DMS153 (cell line): ENCODE data around the gene ZNF646.

Experiments
- DNase-seq: peaks from one replicate; lab custom pipeline; 2025; lab: John Stamatoyannopoulos, UW

ZNF646 gene, protein sequence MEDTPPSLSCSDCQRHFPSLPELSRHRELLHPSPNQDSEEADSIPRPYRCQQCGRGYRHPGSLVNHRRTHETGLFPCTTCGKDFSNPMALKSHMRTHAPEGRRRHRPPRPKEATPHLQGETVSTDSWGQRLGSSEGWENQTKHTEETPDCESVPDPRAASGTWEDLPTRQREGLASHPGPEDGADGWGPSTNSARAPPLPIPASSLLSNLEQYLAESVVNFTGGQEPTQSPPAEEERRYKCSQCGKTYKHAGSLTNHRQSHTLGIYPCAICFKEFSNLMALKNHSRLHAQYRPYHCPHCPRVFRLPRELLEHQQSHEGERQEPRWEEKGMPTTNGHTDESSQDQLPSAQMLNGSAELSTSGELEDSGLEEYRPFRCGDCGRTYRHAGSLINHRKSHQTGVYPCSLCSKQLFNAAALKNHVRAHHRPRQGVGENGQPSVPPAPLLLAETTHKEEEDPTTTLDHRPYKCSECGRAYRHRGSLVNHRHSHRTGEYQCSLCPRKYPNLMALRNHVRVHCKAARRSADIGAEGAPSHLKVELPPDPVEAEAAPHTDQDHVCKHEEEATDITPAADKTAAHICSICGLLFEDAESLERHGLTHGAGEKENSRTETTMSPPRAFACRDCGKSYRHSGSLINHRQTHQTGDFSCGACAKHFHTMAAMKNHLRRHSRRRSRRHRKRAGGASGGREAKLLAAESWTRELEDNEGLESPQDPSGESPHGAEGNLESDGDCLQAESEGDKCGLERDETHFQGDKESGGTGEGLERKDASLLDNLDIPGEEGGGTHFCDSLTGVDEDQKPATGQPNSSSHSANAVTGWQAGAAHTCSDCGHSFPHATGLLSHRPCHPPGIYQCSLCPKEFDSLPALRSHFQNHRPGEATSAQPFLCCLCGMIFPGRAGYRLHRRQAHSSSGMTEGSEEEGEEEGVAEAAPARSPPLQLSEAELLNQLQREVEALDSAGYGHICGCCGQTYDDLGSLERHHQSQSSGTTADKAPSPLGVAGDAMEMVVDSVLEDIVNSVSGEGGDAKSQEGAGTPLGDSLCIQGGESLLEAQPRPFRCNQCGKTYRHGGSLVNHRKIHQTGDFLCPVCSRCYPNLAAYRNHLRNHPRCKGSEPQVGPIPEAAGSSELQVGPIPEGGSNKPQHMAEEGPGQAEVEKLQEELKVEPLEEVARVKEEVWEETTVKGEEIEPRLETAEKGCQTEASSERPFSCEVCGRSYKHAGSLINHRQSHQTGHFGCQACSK (N-terminal part only)

GRCh38 chr16:31073970-31074813 is at the start of gene ZNF646, which contains the start of gene ZNF668:
ZNF646 (plus strand) TSS chr16:31074422; CDS start chr16:31076325, 1,903 bp downstream.
ZNF668 (minus strand) TSS chr16:31074240; CDS start chr16:31064459, 9,781 bp downstream.
- DNase-seq = peak; percentile 99

- DNase-seq = no peak
These were observed 48.9 kb upstream of the ZNF646 start for GRCh38 chr16:31025339-31025738.

GRCh38 chr16:31029272-31029671 is 45.0 kb upstream of the ZNF646 start:
- DNase-seq = no peak

GRCh38 chr16:31031276-31031675 is 42.9 kb upstream of the ZNF646 start:
- no peak for DNase-seq

DNA sequence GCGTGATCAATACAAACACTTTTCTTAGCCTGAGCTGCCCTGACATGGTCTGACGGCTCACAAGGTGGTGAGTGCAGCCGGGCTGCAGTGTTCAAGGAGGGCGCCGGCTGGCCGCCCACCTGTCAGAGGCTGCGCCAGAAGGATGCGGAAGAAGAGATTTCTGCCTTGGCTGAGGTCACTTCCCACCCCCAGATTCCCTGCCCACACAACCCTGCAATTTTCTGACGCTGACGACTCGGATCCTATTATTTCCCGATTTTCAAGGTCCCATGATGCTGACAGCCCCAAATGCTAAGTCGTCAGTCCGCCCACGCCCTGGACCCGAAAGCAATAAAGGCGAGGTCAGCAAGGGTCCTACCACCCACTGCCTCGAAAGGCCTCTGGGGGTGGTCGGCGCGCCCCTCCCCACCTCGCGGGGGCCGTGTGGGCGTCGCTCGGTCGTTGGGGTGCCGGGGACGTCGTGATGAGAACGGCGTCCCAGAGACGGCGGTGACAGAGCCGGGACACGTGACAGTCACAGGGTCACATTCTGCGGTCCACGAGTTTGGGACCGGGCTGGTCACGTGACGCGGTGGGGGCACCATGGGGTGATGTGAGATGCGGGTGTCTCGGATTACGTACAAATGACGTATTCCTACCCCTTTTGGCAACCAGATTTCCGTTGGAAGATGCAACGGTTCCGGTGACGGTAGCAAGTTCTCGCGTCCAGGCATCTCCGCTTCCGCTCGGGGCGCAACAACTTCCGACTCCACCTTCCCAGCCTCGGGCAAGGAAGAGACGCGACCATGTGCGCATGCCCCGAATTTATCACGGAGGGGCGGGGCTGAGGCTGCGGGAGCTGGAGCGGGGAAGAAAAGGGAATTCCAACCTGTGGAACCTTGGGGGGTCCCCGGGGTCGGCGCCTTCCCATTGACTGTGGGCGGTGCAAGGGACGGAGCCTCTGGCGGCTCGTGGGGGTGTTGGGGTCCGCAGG is 41.2 kb upstream of the ZNF646 start, which contains the start of gene STX4:
TSS of gene STX4 (plus strand) at position 823 of the 973 bp plus-strand sequence. CDS start 248 bp downstream, outside the sequence.
- DNase-seq = peak; percentile 92

GRCh38 chr16:31033709-31034492 is 40.3 kb upstream of the ZNF646 start:
- DNase-seq = peak; percentile 42

DNA sequence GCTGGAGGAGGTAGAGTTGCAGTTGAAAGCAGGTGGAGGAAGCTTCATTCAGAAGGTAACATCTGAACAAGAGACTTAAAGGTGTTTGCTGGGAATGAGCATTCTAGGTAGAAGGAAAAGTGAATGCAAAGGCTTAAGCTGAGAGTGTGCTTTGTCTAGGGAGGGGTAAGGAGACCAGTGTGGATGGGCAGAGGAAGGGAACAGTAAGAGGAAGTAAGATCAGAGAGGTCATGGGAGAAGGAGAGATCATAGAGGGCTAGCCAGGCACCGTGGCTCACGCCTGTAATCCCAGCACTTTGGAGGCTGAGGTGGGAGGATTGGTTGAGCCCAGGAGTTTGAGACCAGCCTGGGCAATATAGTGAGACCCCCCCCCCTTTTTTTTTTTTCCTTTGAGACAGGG is 37.5 kb upstream of the ZNF646 start:
- no peak for DNase-seq

DNA sequence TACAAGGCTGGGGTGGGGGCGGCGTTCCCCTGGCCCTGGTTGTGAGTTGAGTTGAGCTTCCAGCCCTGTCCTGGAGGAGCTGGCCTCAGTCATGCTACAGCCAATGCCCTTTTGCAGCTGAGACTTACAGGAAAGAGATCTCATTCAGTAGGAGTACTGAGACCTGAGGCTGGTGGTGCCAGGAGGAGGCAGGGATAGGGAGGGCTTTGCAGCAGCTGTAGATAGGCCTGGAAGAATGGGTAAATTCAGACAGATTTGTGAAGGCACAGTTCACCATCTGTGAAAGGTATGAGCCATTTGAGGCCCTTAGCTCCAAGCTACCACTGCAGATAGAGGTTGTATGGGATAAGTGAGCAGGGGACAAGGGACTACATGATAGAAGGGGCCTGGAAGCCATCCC is 35.2 kb upstream of the ZNF646 start:
- no peak for DNase-seq

GRCh38 chr16:31042866-31043265 is 31.4 kb upstream of the ZNF646 start:
- no peak for DNase-seq

DNA sequence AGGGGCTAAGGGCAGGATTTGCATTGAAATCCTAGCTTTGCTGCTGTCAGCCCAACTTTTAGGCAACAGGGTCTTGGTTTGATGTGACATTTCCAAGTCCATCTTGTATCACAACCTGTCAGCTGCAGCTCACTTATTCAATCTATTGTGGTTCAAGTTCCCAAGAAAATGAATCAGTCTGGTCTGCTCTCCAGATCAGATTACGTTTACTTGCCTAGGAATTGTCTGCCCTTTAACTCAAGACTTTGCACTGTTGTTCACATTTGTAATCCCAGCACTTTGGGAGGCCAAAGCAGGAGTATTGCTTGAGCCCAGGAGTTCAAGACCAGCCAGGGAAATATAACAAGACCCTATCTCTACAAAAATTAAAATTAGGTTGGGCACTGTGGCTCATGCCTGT is 30.9 kb upstream of the ZNF646 start:
- no peak for DNase-seq

- no peak for DNase-seq
These were observed 30.2 kb upstream of the ZNF646 start for GRCh38 chr16:31043898-31044481.

DNA sequence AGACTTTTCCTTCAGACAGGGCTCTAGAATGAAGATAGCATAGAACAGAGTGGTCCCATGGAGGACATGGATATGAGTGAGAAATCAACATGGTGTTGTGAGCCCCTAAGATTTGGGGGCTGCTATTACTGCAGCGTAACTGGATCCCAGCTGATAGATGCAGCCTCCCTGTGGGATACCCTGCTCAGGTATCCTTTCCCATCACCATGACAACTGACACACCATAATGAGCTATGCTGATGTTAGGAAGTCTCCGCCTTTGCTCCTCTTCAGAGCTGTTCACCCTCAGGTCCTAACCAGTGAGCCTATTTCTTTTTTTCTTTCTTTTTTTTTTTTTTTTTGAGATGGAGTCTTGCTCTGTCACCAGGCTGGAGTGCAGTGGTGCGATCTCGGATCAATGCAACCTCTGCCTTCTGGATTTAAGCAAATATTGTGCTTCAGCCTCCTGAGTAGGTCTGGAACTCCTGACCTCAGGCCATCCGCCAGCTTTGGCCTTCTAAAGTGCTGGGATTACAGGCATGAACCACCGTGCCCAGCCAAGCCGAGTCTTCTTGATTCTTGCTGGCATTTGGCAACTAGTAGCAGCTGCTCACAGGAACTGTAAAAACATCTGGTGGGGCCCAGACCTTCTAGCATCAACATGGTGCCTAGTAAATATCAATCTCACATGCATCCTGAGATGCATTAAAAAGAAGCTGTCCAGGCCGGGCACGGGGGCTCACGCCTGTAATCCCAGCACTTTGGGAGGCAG is 23.8 kb upstream of the ZNF646 start:
- no peak for DNase-seq

DNA sequence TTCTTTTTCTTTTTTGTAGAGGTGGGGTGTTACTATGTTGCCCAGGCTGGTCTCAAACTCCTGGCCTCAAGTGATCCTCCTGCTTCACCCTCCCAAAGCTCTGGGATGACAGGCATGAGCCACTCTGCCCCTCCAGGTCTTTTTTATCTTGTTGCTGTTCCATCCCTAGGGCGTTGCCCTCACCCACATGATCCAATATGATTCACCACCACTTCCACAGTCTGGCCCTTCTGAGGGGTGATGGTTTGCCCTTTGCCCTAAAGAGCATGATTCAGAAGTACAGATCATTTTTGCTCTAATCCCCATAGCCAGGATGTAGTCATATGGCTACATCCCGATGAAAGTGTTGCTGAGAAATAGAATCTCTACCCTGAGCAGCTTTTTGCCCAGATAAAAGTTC is 22.1 kb upstream of the ZNF646 start:
- DNase-seq = no peak

- DNase-seq = no peak
These were observed 18.6 kb upstream of the ZNF646 start for GRCh38 chr16:31055613-31056012.

- DNase-seq = no peak
These were observed 13.0 kb upstream of the ZNF646 start for GRCh38 chr16:31061126-31061812.

- DNase-seq = no peak
These were observed 12.3 kb upstream of the ZNF646 start for GRCh38 chr16:31061813-31062440.

- no peak for DNase-seq
These were observed 10.8 kb upstream of the ZNF646 start for GRCh38 chr16:31063495-31063842.
